ENCODE results near the gene BRSK1. TPM values are rescaled to one million over a fixed set of nuclear protein-coding genes. Genes with fewer than 3 reads are reported as not detected.

BRSK1 gene
- total and polyA plus RNA-seq, 4 donors, result 0.53 to 6.4 (median 1.5) TPM

DNA sequence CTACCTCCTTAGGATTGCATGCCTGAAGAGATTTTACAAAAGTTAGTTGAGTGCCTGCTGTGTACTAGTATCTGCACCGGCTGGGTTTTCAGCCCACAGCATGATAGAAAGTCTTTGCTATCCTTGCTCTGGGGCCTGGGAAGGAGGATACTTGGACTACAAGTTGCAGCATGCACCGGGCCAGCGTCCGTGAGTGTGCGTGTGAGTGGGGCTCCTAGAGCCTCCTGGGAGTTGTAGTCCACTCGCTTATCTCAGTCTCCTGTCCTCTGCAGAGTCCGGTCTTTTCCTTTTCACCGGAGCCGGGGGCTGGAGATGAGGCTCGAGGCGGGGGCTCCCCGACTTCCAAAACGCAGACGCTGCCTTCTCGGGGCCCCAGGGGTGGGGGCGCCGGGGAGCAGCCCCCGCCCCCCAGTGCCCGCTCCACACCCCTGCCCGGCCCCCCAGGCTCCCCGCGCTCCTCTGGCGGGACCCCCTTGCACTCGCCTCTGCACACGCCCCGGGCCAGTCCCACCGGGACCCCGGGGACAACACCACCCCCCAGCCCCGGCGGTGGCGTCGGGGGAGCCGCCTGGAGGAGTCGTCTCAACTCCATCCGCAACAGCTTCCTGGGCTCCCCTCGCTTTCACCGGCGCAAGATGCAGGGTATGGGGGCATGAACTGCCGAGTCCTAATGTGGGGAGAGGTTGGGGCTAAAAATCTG lies 20.6 kb downstream of the BRSK1 start:
- H3K27me3 ChIP-seq (ENCODE audit: control insufficient read depth in 3 of 3, insufficient read depth in 3 of 3, low read length in 2 of 3), result no peaks in the 10 kb centered on the region
- H3K4me3 ChIP-seq, result no peak overlapping the region
- WGBS, 2 donors, result 91 to 93% methylated on average over 39 of the region's 39 CpGs
- H3K27ac ChIP-seq (ENCODE audit: low read depth in 1 of 2, low read length in 1 of 2), result no peak overlapping the region
- no peaks in the 10 kb centered on the region for H3K9me3 ChIP-seq (ENCODE audit: control insufficient read depth in 4 of 4, insufficient read depth in 3 of 4, low read length in 3 of 4)
- H3K36me3 ChIP-seq (ENCODE audit: control insufficient read depth in 4 of 4, insufficient read depth in 4 of 4, low read length in 4 of 4), result peaks cover 0 to 14% (median 6%) of the 10 kb centered on the region in 4 donors
- ATAC-seq (ENCODE audit: insufficient read depth, low FRiP score) (no peak), DNase-seq (peak; percentile 38 to 42 (median 41))
- peaks cover 0 to 8% (median 3%) of the 10 kb centered on the region in 5 donors for H3K4me1 ChIP-seq (ENCODE audit: control insufficient read depth in 5 of 5, insufficient read depth in 5 of 5, low read length in 5 of 5)
- no peak overlapping the region for H3K9ac ChIP-seq (ENCODE audit: insufficient read depth in 1 of 2, low read length in 2 of 2)
- no peak for TF ChIP-seq CTCF (IDR thresholded peaks at IDR 0.05; ENCODE audit: control extremely low read depth, extremely low read depth)

GRCh38 chr19:55304980-55305379 lies 21.2 kb downstream of the BRSK1 start:
- peaks cover 0 to 14% (median 4%) of the 10 kb centered on the region in 4 donors for H3K36me3 ChIP-seq (ENCODE audit: control insufficient read depth in 4 of 4, insufficient read depth in 4 of 4, low read length in 4 of 4)
- no peaks in the 10 kb centered on the region for H3K27me3 ChIP-seq (ENCODE audit: control insufficient read depth in 3 of 3, insufficient read depth in 3 of 3, low read length in 2 of 3)
- TF ChIP-seq CTCF (IDR thresholded peaks at IDR 0.05; ENCODE audit: control extremely low read depth, extremely low read depth), result no peak
- no peak overlapping the region for H3K27ac ChIP-seq (ENCODE audit: low read depth in 1 of 2, low read length in 1 of 2)
- H3K4me1 ChIP-seq (ENCODE audit: control insufficient read depth in 5 of 5, insufficient read depth in 5 of 5, low read length in 5 of 5), result peaks cover 0 to 8% (median 3%) of the 10 kb centered on the region in 5 donors
- DNase-seq (no peak), ATAC-seq (ENCODE audit: insufficient read depth, low FRiP score) (no peak)
- 77 to 89% methylated on average over 14 of the region's 14 CpGs for WGBS, 2 donors
- no peaks in the 10 kb centered on the region for H3K9me3 ChIP-seq (ENCODE audit: control insufficient read depth in 4 of 4, insufficient read depth in 3 of 4, low read length in 3 of 4)
- no peak overlapping the region for H3K4me3 ChIP-seq
- no peak overlapping the region for H3K9ac ChIP-seq (ENCODE audit: insufficient read depth in 1 of 2, low read length in 2 of 2)

DNA sequence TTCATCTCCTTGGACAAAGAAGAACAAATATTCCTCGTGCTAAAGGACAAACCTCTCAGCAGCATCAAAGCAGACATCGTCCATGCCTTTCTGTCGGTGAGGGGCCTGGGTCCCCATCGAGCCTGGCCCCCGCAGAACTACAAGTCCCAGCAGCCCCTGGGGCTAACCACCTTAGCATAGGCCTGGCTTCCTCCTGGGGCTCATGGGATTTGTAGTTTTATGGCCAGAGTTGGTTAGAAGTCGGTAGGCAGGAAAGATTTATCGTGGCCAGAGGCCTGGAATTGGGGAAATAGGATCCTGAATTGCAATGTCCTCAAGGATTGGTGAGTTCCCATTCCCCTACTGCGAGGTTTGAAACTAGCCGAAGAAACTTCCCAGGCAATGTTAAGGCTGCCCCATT lies 21.7 kb downstream of the BRSK1 start:
- Histone ChIP-seq H3K36me3 (ENCODE audit: control insufficient read depth in 4 of 4, insufficient read depth in 4 of 4, low read length in 4 of 4) (peaks cover 0 to 17% (median 3%) of the 10 kb centered on the region in 4 donors), H3K4me3 (no peak overlapping the region), H3K9ac (ENCODE audit: insufficient read depth in 1 of 2, low read length in 2 of 2) (no peak overlapping the region), H3K27me3 (ENCODE audit: control insufficient read depth in 3 of 3, insufficient read depth in 3 of 3, low read length in 2 of 3) (no peaks in the 10 kb centered on the region), H3K4me1 (ENCODE audit: control insufficient read depth in 5 of 5, insufficient read depth in 5 of 5, low read length in 5 of 5) (peaks cover 0 to 8% (median 3%) of the 10 kb centered on the region in 5 donors), H3K27ac (ENCODE audit: low read depth in 1 of 2, low read length in 1 of 2) (no peak overlapping the region), H3K9me3 (ENCODE audit: control insufficient read depth in 4 of 4, insufficient read depth in 3 of 4, low read length in 3 of 4) (no peaks in the 10 kb centered on the region)
- ATAC-seq (ENCODE audit: insufficient read depth, low FRiP score), result no peak
- no peak for TF ChIP-seq CTCF (IDR thresholded peaks at IDR 0.05; ENCODE audit: control extremely low read depth, extremely low read depth)
- DNase-seq, result peak; percentile 30 to 41 (median 38)
- 80 to 83% methylated on average over 9 of the region's 9 CpGs for WGBS, 2 donors

Measured in lung (tissue), 12 donors.